ENCODE data around the gene BRD4. TPM values are rescaled to one million over a fixed set of nuclear protein-coding genes. Genes with fewer than 3 reads are reported as not detected.

BRD4 gene
- total and polyA plus RNA-seq, 2 of the 13 experiments (the other 11 are each of a cell fraction or from before 2014, with no cell fraction given) = 10.5 to 11.4 TPM

DNA sequence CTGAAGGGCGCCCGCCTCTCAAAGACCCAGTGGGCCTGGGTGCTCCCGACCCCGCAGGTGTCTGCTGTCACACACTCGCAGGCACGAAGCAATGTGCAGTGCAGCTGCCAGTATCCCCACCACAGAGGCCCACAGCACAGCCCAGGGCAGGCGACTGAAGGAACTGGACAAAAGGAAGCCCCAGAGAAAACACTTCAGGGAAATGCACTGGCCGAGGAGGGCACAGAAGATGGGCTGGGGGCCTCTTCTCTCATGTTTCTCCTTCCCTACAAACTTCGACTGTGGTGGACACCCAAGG lies 37.2 kb upstream of the BRD4 start:
- Histone ChIP-seq H3K9ac (ENCODE audit: insufficient read depth, low read depth, low read length) (no peak overlapping the region), H3K36me3 (replicated peaks in 1 of 2; ENCODE audit: control insufficient read depth in 1 of 2, insufficient read depth in 2 of 2, low read length in 2 of 2) (peaks cover 35 to 82% of the 10 kb centered on the region in 2 experiments)

More for the DNA sequence above, 37.2 kb upstream of the BRD4 start:
- H3K79me2 ChIP-seq (ENCODE audit: insufficient read depth, low read length) = peaks cover 15% of the 10 kb centered on the region
- CTCF ChIA-PET (ENCODE audit: low intra/inter-chr PET ratio, low total read pairs) = no interaction called here
- H3K27me3 ChIP-seq (ENCODE audit: control insufficient read depth in 1 of 2, insufficient read depth in 2 of 2, low read length in 2 of 2) = no peaks in the 10 kb centered on the region
- H3K9me3 ChIP-seq (ENCODE audit: low read length) = no peaks in the 10 kb centered on the region
- DNase-seq (ENCODE audit: low spot score) (no peak), FAIRE-seq (no peak), ATAC-seq (no peak)
- intact Hi-C loops (cut with micrococcal nuclease; ENCODE audit: unreplicated experiment) = no loop called here
- no peak overlapping the region for H3K27ac ChIP-seq (ENCODE audit: extremely low read length, insufficient read depth, low read length)
- H3K4me1 ChIP-seq (ENCODE audit: insufficient read depth, low read length) = no peaks in the 10 kb centered on the region
- WGBS (ENCODE audit: low lambda C conversion rate) = 98% methylated on average over 9 of the region's 9 CpGs
- in situ Hi-C loops (cut with HindIII; ENCODE audit: extremely low pct_ligation_motif_present, low pct_unique_long_range_greater_than_20kb) = no loop called here
- POLR2A ChIA-PET = interaction anchor here (2.3 kb wide), 1 partner anchor 10 kb away, joined by 8 read pairs; the partner anchor contains the start of gene AKAP8
- H3K4me2 ChIP-seq (ENCODE audit: low read depth, low read length) = no peak overlapping the region
- no peak for TF ChIP-seq SMARCE1 (IDR thresholded peaks at IDR 0.05; ENCODE audit: borderline replicate concordance)
- TF ChIP-seq CCAR2 (optimal IDR thresholded peaks at IDR 0.05; ENCODE audit: low read depth, low read length) = no peak
- no peak for TF ChIP-seq NR2F2 (IDR thresholded peaks at IDR 0.05; ENCODE audit: borderline replicate concordance, low read depth)
- no peak for TF ChIP-seq ZNF350 (CRISPR knock-in tag; IDR thresholded peaks at IDR 0.05; ENCODE audit: borderline replicate concordance, low read depth)
- no peak for TF ChIP-seq HDAC1 (CRISPR knock-in tag; IDR thresholded peaks at IDR 0.05)
- TF ChIP-seq, protein P1, sequence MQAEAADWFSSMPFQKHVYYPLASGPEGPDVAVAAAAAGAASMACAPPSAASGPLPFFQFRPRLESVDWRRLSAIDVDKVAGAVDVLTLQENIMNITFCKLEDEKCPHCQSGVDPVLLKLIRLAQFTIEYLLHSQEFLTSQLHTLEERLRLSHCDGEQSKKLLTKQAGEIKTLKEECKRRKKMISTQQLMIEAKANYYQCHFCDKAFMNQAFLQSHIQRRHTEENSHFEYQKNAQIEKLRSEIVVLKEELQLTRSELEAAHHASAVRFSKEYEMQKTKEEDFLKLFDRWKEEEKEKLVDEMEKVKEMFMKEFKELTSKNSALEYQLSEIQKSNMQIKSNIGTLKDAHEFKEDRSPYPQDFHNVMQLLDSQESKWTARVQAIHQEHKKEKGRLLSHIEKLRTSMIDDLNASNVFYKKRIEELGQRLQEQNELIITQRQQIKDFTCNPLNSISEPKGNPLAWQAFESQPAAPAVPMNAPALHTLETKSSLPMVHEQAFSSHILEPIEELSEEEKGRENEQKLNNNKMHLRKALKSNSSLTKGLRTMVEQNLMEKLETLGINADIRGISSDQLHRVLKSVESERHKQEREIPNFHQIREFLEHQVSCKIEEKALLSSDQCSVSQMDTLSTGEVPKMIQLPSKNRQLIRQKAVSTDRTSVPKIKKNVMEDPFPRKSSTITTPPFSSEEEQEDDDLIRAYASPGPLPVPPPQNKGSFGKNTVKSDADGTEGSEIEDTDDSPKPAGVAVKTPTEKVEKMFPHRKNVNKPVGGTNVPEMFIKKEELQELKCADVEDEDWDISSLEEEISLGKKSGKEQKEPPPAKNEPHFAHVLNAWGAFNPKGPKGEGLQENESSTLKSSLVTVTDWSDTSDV (CRISPR knock-in tag; IDR thresholded peaks at IDR 0.05) = no peak
- TF ChIP-seq, protein P2, sequence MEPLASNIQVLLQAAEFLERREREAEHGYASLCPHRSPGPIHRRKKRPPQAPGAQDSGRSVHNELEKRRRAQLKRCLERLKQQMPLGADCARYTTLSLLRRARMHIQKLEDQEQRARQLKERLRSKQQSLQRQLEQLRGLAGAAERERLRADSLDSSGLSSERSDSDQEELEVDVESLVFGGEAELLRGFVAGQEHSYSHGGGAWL (CRISPR knock-in tag; IDR thresholded peaks at IDR 0.05) = no peak
- TF ChIP-seq, protein P3, sequence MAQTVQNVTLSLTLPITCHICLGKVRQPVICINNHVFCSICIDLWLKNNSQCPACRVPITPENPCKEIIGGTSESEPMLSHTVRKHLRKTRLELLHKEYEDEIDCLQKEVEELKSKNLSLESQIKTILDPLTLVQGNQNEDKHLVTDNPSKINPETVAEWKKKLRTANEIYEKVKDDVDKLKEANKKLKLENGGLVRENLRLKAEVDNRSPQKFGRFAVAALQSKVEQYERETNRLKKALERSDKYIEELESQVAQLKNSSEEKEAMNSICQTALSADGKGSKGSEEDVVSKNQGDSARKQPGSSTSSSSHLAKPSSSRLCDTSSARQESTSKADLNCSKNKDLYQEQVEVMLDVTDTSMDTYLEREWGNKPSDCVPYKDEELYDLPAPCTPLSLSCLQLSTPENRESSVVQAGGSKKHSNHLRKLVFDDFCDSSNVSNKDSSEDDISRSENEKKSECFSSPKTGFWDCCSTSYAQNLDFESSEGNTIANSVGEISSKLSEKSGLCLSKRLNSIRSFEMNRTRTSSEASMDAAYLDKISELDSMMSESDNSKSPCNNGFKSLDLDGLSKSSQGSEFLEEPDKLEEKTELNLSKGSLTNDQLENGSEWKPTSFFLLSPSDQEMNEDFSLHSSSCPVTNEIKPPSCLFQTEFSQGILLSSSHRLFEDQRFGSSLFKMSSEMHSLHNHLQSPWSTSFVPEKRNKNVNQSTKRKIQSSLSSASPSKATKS (CRISPR knock-in tag; IDR thresholded peaks at IDR 0.05) = no peak
- no peak overlapping the region for H2AFZ ChIP-seq (ENCODE audit: low read length)
- no TSS peak for BruUV-seq (replicated peaks)
- peaks cover 4% of the 10 kb centered on the region; the same call in 1 of the 2 replicates for H4K20me1 ChIP-seq (ENCODE audit: insufficient read depth, low read length)
- H3K4me3 ChIP-seq (replicated peaks in 1 of 3; ENCODE audit: insufficient read depth in 1 of 3, low read depth in 2 of 3, low read length in 3 of 3) = no peak overlapping the region
